LHCN-M2 (cell line): ENCODE results near the gene UBE2J1. TPM values are rescaled to one million over a fixed set of nuclear protein-coding genes. Genes with fewer than 3 reads are reported as not detected.
"Not testable (repeated sequence)": the region's sequence is repeated elsewhere in the genome, so short reads cannot be mapped to it uniquely, and the experiment has no call there.

Experiments
- DNase-seq: peaks from one replicate; pipeline ENCODE4 v3.0.0-alpha.2; 2012; ENCODE audit warnings: low read depth
- total RNA-seq: library from RNA; depleted of rRNA; stranded (reverse); fragments of >200 nt; gene quantifications from 2 replicates; pipeline ENCODE4 v1.2.3, GENCODE V29; 2014

The UBE2J1 gene
- total RNA-seq, 1 experiment from 2014 or later = 26.7 TPM

DNA sequence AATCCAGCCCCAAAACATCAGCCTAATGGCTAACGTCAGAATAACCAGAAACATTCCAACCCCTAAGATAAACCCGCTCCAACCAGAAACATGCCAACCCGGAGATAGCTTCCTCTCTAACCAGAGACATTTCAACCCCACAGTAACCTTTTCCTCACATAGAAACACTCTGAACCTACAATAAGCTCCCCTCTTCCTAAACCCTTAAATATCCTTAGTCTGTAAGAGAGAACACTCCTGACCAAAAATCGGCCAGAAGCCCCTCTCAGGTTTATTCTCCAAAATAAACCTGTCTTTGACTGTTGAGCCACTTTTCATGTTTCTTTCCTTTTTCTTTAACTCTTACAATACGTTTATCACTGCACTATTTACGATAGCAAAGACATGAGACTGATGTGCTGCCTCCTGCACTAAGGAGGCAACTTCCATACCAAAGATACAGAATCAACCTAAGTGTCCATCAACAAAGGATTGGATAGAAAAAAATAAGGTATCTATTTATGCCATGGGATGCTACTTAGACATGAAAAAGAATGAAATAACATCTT lies 32.4 kb downstream of the UBE2J1 start:
- no peak for DNase-seq

DNA sequence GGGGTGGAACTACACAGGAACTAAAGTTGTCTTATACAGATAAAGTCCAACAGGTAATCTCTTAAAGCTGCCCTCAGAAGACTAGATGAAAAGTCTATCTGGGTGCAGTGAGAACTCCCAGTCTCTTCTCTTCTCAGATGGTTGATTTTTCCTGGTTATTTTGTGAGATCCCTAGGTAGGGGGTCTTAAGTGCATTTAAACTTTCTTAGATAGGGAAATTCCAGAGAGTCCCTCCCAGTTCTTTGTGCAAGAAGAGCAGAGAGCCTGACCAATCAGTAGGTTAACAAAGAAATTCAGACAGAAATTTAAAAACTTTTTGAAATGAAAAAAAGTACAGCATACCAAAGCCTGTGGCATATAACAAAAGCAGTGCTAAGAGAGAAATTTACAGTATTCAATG lies 35.5 kb downstream of the UBE2J1 start:
- DNase-seq = no peak

DNA sequence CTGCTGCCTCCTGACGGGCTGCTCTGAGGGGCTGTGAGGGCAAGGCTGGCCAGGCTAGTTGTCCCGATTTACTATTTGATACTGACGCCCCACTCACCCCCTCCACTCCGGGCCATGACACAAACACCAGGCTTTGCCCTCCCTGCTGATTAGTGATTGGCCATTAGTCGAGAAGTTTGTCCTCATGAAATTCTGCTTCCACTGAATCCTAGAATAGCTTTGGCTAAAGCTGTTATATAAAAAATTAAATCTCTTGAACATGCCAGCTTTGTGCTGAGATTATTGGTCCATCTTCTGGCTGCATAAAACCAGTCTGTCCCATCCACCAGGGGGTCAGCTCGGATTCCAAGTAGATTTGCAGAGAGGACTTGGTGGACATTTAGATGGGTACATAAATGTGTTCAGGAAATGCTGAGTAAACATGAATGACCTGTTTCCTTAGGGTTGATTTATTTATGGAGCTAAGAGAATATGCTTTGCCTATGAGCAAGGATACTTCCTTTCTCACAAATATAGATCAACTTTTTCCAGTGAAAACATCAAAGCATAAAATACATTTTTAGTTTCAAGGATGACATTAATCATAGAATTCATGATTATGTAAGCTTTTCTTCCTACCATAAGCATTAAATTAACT lies 37.2 kb downstream of the UBE2J1 start, which contains the start of gene GABRR2:
Gene GABRR2 (minus strand): TSS at position 51 of the 637 bp plus-strand sequence. CDS start 134 bp downstream, outside the sequence.
- no peak for DNase-seq

DNA sequence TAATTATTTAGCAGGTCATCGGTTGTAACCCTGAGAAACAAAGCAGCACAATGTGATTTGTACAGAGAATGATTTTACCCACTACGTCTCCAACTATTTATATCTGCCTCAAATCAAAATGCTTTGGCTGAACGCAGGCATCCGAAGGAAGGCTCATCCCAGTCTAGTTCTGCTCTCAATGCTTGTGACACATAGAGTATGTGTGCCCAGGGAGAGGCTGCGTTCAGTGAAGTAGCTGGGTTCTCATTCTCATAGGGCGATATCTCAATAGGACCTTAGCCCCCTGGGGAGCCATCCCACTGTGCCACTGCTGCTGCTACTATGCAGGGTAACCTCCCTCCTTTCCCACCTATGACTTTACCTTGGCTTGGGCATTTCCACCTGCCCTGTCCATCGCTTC lies 37.8 kb downstream of the UBE2J1 start:
- no peak for DNase-seq

DNA sequence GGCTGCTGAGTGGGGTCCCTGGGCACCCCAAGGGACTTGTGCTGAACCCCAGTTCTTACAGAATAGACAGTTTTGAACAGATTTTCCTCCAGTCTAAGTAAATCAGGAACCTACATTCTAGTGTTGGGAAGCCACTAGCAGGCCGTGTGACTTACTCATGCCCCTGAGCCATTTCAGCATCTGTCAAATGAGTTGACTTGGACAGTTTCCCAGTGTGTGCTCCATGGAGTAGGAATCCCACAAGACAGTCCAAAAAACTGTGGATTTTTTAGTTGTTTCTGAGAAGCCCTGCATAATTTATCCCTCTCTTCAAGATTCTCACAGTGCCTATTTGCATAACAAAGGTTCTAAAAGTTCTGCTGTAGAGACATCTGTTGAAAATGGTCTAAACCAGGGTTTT lies 39.5 kb downstream of the UBE2J1 start:
- peak; percentile 90 for DNase-seq

DNA sequence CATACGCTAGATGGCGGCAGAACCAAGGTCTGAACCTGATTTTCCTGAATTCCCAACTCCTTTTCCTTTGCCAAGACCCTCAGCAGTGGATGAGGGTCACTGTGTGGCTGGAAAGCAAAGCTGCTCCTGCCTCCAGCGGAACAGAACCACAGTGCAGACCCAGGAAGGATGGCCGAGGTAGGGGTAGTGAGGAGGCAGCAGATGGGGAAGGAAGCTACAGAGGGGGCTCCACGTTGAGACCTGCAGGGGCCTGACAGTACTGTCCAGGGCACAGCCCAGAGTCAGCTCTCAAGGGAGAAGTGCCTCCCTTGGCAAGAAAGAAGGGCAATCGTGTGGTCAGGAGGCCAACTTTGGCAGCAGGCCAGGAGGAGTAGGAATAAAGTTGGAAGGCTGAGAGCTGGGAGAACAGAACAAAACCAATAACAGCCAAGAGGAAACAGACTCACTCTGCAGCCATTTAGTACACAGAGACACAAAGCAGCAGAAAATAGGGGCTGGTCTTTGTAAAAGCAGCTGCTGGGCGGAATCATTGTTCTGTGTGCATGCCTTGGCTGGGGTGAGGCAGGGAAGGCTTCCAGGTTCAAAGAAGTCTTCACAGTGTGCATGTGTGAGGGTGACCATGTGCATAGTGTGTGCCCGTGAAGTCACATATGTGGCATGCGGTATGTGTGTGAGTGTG lies 40.5 kb downstream of the UBE2J1 start:
- peak; percentile 82 for DNase-seq

DNA sequence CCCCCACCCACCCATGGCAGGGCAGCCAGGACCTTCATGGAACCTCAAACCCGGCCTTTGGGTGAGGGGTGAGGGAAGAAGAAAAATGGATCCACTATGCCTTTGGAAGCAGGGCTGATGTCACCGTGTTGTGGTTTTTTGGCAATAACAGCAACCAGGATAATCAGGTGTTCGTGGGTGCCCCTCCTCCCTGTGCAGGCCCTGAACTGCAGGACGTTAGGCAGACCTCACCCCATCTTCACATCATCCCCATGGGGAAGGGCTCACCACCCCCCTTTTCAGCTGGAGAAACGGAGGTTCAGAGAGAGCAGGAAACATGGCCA lies 41.0 kb downstream of the UBE2J1 start:
- no peak for DNase-seq

DNA sequence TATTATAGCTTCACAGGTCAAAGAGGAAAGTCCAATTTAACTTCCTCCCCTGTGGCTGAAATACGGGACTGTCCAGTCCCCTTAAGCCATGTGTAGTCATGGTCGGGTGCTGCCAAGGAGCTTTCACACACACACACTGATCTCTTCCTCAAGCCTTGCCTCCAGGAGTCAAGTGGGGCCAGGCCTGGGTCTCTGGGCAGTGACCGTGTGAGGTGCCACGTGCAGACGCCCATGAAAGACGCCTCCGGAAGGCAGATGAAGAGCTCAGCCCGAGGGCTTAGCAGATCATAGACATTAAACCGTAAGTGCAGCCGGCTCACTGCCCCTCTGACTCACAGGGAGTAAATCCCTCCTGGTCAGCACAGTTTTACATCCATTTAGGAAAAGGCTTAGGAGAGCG lies 41.6 kb downstream of the UBE2J1 start:
- peak; percentile 72 for DNase-seq

DNA sequence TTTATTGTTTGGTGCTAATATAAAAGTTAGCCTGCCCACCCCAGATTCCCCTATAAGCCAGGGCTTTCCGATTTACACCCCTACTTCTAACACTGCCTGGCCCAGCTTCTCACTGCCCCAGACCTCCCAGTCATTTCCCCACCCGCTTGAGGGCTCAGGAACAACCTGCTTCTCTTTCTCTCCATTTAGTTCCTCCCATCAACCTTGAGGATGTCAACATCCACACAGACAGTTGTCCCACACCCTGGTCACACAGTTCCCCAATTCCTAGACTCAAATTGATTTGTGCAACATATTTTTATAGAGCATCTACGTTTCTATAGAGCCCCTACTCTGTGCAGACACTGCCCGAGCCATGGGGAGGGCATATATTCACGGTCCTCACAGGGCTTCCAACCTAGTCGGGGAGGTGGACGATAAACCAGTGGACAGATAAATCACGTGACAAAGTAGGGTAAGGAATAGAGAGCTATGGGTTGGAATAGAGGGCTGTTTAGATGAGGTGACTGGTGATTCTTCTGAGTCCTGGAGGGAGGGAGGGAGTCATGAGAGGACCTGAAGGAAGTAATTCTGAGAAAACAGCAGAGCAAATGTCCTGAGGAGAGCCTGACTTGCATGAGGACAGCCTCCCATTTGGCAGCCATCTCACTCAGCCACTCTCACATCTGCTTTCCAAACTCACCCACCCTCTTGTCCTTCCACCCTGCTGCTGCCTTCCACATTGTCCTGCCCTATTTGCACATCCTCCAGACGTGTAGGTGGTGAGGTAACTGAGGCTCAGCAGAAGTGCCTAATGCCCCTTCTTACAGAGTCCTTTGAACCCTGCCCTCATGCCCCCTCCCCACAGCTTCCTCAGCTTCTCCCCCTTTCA lies 43.8 kb downstream of the UBE2J1 start:
- DNase-seq = no peak

DNA sequence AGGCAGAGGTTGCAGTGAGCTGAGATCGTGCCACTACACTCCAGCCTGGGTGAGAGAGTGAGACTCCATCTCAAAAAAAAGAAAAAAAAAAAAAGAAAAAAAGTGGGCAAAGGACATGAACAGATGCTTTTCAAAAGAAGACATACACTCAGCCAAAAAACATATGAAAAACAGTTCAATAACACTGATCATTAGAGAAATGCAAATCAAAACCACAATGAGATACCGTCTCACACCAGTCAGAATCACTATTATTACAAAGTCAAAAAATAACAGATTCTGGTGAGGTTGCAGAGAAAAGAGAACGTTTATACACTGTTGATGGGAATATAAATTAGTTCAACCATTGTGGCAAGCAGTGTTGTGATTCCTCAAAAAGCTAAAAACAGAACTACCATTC lies 48.0 kb downstream of the UBE2J1 start:
- not testable (repeated sequence) for DNase-seq

DNA sequence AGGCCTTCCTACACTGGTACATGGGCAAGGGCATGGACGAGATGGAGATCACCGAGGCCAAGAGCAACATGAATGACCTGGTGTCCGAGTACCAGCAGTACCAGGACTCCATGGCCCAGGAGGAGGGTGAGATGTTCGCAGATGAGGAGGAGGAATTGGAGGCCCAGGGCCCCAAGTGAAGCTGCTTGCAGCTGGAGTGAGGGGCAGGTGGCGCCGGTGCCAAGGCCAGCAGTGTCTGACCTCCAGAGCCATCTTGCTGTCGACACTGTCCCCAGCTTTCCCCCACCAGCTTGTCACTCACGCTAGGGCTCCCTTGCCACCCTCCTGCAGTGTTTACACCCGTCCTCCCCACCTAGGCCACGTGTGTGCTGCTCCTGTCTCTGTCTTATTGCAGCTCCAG lies 49.6 kb downstream of the UBE2J1 start:
- no peak for DNase-seq

DNA sequence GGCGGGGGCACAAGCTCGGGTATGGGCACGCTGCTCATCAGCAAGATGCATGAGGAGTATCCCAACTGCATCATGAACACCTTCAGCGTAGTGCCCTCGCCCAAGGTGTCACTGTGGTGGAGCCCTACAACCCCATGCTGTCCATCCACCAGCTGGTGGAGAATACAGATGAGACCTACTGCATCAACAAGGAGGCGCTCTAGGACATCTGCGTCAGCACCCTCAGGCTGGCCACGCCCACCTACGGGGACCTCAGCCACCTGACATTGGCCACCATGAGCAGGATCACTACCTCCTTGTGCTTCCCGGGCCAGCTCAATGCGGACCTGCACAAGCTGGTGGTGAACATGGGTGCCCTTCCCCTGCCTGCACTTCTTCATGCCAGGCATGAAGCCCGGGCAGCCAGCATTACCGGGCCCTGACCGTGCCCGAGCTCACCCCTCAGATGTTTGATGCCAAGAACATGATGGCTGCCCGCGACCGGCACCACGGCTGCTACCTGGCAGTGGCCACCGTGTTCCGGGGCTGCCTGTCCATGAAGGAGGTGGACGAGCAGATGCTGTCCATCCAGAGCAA lies 50.2 kb downstream of the UBE2J1 start:
- DNase-seq = no peak

DNA sequence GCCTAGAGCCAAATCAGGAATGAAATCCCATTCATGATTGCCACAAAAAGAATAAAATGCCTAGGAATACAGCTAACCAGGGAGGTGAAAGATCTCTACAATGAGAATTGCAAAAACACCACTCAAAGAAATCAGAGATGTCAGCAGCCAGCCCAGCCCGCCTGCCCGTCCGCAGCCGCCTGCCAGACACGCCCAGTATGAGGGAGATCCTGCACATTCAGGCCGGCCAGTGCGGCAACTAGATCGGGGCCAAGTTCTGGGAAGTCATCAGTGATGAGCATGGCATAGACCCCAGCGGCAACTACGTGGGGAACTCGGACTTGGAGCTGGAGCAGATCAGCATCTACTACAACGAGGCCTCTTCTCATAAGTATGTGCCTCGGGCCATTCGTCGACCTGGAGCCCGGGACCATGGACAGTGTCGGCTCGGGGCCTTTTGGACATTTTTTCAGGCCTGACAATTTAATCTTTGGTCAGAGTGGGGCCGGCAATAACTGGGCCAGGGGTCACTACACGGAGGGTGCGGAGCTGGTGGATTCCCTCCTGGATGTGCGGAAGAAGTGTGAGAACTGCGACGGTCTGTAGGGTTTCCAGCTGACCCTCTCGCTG lies 50.8 kb downstream of the UBE2J1 start:
- no peak for DNase-seq

DNA sequence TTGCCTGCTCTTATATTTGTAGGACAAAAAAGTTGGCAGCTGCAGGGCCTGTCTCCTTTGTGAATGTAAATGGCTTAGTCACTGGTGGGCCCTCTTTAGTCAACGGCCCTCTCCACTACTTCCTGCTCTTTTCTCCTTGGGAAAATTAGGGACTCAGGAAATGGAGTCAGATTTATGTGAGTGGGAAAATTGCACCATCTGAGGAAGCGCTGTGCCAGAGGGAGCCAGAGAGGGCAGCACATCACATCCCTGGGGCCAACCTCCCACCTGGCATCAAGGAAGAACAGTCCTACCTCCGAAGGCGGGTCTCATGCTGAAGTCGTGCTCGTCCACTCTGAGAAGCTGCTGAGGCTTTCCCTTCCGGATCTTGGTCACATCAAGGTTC lies 53.1 kb downstream of the UBE2J1 start:
- peak; percentile 39 for DNase-seq

DNA sequence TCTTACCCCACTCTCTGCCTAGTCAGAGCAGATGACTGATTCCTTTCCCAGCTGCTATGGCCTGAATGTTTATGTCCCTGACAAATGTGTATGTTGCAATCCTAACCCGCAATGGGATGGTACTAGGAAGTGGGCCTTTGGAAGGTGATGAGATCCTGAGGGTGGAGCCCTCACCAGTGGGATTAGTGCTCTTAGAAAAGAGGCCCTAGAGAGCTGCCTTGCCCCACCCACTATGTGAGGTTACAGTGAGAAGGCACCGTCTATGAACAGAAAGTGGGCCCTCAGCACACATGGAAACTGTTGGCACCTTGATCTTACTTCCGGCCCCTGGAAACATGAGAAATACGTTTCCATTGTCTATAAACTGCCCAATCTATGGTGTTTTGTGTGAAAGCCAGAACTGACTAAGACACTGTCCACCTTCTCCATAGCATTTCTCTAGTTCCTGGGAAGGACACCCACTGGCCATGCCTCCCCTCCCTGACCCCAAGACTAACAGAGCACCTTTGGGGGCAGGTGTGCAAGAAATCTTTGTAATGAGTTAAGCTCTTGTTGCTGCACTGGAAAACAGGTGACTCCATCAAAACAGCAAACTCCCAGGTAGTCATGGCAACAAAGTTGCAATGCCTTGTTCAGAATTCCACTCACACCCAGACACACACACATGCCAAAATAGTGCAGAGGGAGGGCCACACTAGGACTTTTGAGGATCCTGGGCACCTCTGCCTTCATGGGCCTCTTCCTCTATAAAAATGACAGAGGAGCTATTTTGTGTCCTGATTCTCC lies 53.6 kb downstream of the UBE2J1 start:
- peak; percentile 79 for DNase-seq

DNA sequence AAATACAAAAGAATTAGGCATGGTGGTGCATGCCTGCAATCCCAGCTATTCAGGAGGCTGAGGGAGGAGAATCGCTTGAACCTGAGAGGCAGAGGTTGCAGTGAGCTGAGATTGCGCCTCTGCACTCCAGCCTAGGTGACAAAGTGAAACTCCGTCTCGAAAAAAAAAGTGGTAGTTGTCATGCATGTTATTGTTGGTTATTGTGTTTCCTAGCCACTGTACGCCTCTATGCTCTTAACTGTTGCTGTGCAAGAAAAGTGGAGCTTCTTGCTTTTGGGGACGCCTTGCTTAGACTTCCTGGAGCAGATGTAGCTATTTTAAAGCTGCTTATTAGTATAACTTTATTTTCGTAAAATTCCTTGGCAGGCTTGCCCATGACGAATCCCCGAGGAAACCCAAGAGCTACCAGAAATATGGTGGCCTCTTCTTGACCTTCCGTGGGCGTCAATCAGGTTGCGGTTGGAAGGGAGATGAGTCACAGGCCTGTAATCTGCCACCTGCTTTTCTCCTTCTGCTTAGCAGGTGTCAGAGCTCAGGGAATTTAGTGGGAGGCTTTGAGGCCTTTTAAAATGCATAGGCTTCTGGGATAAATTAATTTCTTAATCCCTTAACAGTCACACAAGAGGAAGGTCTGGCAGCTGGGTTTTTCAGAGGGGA lies 54.7 kb downstream of the UBE2J1 start:
- peak; percentile 98 for DNase-seq

DNA sequence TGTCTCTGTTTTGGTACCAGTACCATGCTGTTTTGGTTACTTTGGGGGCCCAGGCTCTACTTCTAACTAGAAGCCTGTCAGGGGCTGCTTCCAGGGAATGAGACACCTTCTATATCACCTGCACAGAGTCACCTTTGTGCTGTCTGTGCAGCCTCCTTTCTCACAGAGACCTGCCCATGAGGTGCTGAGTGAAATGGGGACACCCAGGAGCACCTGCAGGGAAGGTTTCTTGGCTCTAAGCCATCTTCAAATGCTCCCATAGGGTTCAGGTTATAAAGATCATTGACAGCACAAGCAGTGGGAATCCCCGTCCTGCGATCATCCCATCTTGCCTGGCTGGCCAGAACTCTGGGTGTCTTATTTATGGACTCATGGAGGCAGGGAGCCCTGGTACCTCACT lies 56.5 kb downstream of the UBE2J1 start:
- no peak for DNase-seq

DNA sequence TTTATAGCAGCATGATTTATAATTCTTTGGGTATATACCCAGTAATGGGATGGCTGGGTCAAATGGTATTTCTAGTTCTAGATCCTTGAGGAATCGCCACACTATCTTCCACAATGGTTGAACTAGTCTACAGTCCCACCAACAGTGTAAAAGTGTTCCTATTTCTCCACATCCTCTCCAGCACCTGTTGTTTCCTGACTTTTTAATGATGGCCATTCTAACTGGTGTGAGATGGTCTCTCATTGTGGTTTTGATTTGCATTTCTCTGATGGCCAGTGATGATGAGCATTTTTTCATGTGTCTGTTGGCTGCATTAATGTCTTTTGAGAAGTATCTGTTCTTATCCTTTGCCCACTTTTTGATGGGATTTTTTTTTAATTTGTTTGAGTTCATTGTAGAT lies 57.4 kb downstream of the UBE2J1 start:
- not testable (repeated sequence) for DNase-seq

DNA sequence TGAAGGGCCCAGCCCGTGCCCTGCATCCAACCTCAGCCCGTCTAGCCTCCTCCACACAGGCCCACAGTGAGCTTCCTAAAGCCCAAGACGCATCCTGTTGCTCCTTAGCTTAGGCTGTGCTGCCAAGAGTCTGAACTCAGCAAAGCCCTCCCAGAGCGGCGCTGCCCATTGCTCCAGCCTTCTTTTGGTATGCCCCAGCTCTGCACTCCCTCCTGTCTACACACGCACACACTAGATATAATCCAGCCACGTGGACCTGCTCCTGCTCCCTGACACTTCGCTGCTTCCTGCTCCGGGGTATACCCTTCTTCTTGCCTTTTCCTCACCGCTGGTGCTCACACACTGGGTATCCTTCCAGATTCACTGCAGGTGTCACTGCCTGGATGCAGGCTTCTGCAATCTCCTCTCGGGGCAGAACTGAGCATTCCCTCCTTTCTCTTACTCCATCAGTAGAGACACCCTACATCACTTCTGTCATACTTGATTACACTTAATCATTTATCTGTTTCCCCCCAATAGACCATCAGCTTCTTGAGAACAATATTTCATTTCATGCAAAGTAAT lies 61.2 kb downstream of the UBE2J1 start:
- no peak for DNase-seq
